ENCODE results near the gene FAHD1.
A peak's percentile ranks its signal among the peaks of the same experiment; 100 is the strongest.

Gene FAHD1

DNA sequence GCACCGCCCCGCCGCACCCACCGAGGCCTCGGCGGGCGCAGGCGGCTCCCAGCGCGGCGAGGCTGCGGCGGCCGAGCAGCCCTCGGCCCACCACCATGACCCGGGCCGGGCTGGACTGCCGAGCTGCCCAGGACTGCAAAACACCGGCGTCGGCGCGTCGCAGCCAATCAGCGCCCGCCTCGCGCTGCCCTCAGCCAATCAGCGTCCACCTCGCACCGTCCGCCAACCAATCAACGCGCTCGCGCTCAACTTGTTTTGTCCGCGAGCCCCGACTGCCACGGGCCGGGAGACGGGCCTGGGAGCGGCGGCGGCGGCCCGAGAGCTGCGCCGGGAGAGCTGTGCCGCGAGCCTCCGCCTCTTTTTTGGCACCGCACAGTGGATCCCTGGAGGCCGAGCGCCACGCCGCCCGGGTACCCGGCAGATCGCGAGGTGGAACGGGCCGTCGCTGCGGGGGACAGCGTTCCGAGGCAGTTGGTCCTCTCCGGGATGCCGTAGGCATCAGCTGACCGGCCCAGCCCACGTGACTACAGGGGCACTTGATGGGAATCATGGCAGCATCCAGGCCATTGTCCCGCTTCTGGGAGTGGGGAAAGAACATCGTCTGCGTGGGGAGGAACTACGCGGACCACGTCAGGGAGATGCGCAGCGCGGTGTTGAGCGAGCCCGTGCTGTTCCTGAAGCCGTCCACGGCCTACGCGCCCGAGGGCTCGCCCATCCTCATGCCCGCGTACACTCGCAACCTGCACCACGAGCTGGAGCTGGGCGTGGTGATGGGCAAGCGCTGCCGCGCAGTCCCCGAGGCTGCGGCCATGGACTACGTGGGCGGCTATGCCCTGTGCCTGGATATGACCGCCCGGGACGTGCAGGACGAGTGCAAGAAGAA is at the start of gene FAHD1, which contains the start of gene HAGH:
TSS of gene FAHD1 (plus strand) at position 516 of the 883 bp plus-strand sequence. CDS start at position 549, 33 bp downstream.
TSS of gene HAGH (minus strand) at position 135 of the 883 bp plus-strand sequence. CDS start at position 97, 38 bp downstream.
- DNase-seq (ENCODE audit: low read depth) = peak; percentile 92

DNA sequence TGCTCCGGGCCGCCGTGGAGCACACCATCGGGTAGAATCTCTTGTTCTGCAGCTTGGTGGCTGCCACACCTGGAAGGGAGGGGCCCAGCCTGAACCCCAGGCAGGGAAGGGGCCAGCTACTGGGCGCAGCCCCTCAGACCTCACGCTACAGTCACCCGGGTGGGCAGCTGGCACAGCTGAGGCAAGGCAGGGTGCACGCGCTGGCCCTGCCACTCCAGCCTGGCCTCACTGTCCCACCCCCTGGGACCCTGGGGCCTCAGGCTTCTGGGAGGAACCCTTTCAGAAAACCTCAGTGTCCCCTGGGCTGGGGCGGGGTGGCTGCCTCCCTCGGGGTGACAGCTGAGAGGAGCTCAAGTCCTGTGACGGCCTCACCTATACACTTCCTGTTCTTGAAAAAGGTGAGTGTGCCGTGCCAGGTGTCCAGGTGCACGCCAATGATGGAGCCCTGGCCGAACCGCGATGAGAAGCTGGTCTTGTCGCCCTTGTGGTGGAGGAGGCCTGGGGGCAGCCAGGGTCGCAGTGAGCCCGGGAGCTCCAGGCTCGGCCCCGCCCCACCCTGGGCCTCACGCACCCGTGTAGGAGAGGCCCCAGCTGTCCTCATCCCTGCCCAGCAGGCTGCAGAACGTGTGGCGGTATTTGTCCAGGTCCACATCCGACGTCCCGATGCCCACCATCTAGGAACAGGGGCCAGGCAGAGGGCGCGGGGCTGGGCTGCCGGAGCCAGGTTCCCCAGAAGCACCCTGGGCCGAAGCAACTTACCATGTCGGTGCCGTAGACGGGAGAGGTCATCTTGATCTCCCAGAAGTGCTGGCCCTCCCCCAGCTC is 49.4 kb upstream of the FAHD1 start:
- no peak for DNase-seq (ENCODE audit: low read depth)

DNA sequence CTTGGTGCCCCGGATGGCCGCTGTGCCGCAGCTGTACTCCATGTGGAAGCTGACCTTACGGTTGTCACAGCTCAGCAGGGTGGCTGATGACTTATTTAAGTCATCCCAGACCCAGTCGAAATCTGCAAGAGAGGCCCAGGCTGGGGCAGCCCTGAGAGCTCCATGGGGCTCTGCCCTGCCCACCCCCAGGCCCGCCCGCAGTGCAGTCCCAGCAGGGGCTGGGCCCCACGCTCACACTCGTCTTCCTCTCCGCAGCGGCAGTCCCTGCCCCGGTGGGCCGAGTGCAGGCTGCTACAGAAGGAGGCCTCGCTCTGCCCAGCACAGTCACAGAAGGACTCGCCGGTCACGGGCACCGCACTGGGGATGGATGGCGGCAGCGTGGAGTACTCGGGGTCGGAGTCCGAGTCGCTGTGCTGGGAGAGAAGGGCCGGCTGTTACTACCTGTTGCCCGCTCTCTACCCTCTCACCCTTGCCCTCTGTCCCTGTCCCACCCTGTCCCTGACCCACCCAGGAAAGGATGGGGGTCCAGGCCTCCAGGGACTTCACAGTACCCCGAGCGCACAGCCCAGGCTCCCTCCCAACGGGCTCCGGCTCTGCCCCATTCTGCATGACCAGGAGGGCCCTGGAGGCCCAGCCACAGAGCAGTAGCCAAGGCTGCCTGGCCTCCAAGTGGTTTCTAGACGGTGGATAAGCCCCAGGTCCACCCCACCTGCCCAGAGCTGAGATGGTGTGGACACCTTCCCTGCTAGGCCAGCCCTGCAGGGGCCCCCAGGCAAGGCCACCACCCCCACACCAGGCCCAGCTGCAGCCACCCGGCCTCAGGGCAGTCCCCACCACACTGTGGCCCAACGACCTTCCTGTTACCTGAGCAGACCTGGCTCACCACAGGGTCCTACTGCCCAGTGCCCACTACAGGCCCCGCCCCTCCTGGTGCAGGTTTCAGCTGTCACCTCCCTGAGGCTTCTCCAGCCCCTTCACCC is 48.5 kb upstream of the FAHD1 start:
- peak; percentile 7 for DNase-seq (ENCODE audit: low read depth)

DNA sequence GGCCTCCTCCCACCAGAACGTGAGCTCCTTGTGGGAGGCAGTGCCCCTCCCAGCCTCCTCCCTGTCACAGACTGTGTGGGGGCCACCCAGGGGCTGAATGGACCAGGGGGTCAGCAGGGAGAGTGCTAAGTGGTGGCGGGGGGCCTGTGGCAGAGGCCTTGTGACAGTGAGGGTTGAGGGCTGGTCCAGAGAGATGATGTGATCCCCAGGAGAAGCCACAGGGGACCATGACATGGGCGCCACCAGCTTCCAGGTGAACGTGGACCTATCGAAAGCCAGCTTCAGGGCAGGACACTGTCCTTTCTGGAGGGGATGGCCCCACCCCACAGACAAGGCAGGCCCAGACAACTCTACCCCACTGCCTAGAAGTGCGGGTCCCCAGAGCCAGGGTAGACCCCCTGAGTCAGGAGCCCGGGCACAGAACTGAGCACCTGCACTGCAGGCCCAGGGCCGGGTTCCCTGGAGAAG is 47.7 kb upstream of the FAHD1 start:
- DNase-seq (ENCODE audit: low read depth) = no peak

DNA sequence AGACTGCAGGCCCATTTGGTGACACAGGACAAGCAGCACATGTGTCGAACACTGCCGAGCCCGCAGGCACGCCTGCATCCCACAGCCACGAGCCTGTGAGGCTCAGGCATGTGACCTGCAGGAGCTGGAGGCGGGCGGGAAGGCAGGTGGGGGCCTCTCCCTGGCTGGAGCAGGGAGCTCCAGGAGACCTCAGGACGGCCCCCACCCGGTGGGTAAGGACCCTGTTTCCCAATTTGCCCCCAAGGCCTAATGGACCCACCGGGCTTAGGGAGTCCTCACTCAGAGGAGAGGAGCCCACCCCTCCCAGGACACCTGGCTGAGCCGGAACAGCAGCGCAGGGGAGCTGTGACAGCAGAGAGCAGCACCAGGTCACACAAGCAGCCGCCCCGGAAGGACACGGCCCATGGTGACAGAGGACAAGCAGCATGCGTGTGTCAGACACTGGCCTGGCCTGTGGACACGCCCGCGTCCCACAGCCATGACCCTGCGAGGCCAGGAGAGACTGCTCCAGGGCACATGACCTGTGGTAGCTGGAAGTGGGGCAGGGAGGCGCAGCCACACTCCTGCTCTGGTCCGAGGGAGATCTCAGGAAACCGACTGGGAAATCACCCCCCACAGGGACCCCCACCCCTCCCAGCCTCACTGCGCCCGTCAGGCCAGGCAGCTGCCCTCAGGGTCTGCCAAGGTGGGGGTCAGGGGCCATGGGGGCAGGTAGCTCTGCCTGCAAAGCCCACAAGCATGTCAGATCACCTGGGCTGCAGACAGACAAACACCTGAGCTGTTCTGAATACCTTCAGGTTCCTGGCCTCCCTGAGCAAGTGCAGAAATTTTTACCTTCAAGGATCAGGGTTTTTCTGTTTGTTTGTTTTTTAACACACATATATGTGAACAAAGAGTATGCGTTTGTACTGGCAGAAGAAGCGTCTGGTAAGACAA is 47.0 kb upstream of the FAHD1 start:
- no peak for DNase-seq (ENCODE audit: low read depth)

DNA sequence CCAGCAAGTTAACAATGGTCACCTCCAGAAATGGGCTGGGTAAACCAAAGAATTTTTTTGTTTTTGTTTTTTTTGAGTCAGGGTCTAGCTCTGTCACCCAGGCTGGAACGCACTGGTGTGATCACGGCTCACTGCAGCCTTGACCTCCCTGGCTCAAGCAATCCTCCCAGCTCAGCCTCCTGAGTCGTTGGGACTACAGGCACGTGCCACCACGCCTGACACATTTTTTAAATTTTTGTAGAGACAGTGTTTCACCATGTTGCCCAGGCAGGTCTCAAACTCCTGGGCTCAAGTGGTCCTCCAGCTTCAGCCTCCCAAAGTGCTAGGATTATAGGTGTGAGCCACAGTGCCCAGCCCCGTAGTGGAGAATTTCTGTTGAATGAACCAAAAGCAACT is 46.3 kb upstream of the FAHD1 start:
- DNase-seq (ENCODE audit: low read depth) = no peak

DNA sequence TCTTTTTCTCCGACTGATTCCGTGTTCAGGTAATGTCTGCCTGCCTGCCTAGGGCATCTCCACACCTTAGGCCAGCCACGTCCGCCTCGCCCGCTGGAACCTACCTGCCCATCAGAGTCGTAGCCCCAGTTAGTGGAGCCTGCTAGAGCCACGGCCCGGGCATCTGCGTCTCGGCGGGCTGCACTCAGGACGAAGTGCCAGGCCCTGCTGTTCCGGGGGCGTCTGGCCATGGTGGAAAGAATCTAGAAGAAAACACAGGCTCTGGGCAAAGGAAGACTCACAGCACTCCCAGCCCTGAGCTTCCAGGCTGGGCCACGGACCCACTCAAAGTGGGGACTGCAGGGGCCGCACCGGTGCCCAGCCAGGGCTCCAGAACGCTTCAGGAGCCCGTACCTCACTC is 45.8 kb upstream of the FAHD1 start:
- DNase-seq (ENCODE audit: low read depth) = no peak

DNA sequence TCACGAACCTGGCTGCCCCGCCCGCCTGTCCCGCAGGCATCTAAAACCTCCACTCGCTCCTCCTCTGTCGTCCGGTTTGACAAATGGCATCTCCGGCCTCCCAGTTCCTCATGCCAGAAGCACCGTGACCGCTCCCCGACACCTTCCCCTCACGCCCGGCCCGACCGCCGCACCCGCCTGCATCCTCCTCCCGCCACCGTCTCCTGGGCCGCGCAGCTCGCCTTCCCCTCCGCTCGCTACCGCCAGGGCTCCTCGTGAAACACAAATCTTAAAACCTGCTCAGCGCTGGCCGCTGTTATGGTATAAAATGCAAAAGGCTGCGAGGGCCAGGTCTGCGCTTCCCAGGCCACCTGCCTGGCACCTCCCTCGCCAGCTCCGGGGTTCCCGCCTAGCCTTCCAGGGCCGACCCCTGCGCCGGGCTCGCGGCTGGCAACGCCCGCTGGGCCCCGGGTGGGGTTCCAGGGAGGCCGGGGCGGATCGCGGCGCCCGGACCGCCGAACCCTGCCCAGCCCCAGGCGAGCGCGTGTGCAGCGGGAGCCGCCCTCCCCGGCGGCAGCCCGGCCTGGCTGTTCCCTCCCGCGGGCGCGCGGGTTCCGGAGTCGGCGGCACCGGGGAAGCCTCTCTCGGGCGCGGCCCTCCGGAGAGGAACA is 45.1 kb upstream of the FAHD1 start:
- DNase-seq (ENCODE audit: low read depth) = peak; percentile 42

DNA sequence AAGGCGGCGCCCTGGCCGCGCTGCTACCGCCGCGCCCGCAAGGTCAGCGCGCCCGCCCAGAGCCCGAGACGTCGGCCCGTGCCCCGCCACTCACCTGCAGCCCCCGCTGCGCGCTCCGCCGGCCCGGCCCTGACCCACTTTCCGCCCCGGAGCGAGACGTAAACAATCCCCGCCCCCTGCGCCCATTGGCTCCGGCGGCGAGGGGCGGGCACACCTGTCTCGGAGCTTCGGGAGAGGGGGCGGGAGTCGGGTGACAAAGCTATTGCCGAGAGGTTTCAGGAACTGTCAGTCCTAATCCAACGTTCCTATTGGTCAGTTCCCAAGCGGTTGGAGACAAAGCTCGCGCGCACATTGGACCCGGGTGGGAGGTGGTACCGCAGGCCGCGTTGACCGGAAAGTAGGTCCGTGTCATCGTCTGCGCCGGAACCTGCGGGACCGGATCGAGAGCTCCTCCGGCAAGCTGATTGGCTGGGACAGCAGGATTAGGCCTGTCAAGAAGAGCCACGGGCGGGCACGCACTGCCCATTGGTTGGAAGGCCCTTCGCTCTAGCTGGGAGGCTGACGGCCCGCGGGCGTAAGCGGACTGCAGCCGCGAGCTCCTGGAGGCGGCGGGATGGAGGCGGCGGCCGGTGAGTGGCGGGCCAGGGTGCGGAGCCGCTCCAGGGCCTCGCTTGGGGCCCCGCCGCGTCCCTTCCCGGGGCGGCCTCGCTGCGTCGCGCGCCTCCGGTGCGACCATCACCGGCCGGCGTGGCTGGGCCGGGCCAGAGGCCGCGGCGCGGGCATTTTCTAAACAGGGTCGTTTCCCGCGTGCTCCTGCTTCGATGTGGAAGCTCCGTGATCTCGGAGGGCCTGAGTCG is 44.4 kb upstream of the FAHD1 start, which contains the start of the genes NUBP2 and SPSB3:
TSS of gene NUBP2 (plus strand) at position 553 of the 857 bp plus-strand sequence. CDS start at position 614, 61 bp downstream.
TSS of gene SPSB3 (minus strand) at position 164 of the 857 bp plus-strand sequence. CDS start 1,088 bp downstream, outside the sequence.
- DNase-seq (ENCODE audit: low read depth) = peak; percentile 100

DNA sequence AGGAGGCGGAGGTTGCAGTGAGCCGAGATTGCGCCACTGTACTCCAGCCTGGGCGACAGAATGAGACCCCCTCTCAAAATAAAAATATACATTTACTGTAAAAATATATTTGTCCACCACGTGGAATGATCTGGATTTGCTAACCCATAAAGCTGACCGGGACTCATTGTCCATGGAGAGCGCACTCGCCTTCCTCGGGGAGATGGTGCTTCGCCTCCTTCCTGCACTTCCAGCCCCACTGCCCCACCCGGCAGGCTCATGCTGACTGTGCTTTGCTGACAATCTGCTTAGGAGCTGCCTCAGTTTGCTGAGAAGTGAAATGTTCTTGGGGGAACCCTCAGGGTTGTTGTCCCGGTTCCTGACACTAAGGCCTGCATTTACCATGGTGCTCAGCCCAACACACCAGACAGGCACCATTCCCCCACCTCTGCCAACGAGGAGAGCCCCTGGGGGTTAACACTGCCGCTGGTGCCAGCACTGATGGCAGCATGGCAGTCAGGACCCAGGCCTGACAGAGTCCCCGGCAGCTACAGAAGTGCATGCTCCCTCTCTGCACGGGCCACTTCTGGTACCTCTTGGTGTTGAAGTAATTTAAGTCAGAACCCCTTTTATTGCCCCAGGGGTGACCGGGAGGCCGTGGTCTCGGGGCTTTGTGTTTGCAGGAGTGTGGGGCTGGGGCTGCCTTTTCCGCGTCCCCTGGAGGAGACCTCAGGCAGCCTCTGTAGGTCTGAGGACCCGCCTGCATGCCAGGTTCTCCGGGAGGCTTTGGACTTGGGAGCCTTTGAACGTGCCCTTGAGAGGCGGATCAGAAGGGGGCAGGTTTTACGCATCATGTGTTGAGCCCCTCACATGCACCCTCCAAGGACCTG is 41.8 kb upstream of the FAHD1 start:
- DNase-seq (ENCODE audit: low read depth) = no peak

DNA sequence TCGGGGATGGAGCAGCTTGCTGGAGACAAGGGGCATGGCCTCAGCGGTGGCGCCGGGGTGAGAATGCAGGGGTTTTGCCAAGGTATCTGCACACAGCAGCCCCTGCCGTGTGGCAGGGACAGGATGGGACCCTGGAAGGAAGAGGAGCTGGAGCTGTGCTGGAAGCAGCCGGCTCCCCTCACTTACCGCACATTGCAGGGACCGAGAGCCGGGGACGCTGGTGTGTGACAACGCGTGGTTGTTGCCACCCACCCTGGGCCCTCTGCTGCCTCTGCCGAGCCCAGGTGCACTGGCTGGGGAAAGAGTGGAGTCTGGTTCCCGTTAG is 41.2 kb upstream of the FAHD1 start:
- DNase-seq (ENCODE audit: low read depth) = no peak

DNA sequence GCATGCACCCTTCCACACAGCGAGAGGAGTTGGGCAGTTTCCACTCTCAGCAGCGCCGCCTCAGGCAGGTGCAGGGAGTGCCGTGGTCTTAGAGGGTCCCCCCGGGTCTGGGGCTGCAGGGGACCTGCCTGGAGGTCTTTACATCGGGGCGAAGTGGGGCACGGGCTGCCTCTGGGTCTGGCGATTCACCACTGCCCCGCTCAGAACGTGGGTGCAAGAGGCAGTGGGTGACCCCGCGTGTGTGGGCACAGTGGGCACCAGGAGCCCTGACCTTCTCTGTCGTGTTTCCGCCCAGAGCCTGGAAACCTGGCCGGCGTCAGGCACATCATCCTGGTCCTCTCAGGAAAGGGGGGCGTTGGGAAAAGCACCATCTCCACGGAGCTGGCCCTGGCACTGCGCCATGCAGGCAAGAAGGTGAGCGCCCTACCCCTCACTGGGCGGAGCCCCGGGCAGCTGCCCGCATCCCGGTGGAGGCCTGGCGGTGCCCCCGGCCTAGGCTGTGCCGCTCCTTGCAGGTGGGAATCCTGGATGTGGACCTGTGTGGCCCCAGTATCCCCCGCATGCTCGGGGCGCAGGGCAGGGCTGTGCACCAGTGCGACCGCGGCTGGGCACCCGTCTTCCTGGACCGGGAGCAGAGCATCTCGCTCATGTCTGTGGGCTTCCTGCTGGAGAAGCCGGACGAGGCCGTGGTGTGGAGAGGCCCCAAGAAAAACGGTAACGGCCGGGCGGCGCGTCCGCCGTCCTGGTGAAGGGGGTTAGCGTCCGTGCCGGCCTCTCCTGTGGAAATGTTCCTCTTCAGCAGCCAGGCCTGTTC is 40.6 kb upstream of the FAHD1 start:
- no peak for DNase-seq (ENCODE audit: low read depth)

DNA sequence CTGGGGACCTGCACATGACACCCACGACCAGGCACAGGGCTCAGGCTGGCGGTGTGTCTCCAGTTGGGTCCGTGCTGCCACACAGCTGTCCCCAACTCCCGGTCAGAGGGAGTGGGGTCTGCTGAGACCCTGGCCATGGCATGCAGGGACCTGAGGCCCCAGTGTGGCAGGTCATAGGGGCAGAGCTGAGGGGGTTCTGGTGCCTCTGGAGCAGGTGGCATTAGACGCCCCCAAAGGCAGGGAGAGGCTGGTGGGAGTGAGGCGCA is 40.0 kb upstream of the FAHD1 start:
- no peak for DNase-seq (ENCODE audit: low read depth)

DNA sequence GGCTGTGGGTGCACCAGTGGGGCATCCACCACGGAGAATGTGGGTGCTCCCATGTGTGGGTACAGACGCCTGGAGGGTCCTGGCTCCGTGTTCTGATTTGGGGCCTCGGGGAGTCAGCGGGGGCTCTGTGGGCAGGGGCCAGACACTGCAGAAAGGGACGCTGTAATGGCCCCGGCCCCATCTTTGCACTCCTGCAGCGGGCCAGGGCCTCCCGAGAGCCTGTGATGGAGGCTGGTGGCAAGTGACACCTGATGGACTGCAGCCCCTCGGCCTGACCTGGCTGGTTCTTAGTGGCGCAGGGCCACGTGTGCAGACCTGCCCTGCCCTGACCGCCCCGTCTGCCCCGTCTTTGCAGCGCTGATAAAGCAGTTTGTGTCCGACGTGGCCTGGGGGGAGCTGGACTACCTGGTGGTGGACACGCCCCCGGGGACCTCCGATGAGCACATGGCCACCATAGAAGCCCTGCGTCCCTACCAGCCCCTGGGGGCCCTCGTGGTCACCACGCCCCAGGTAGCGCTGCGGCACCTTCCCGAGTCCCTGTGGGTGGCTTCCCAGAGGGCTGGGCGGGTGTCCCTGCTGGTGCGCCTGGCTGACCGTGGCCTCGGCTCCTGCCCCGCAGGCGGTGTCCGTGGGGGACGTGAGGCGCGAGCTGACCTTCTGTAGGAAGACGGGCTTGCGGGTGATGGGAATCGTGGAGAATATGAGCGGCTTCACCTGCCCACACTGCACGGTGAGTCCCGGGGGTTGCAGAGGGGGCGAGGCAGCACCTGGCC is 39.5 kb upstream of the FAHD1 start:
- no peak for DNase-seq (ENCODE audit: low read depth)

DNA sequence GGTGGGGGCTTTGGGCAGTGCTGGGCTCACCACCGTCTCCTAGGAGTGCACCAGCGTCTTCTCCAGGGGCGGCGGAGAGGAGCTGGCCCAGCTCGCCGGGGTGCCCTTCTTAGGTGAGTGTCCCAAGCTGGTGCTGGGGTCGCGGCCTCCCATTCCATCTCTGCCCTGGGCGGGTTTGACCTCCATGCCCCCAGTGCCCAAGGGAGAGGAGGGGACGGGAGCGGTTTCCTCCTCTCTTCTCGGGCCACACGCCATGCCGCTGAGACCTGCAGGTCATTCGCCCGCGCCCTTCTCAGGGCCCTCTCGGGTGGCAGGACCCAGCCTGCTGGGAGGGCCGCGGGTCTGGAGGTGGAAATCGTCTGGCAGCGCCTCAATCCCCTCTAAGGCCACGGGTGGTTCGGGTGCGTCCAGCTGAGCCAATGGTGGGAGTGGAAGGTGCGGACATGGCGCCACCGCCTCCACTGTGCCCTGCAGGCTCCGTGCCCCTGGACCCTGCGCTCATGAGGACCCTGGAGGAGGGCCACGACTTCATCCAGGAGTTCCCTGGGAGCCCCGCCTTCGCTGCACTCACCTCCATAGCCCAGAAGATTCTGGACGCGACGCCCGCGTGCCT is 38.8 kb upstream of the FAHD1 start:
- DNase-seq (ENCODE audit: low read depth) = no peak

DNA sequence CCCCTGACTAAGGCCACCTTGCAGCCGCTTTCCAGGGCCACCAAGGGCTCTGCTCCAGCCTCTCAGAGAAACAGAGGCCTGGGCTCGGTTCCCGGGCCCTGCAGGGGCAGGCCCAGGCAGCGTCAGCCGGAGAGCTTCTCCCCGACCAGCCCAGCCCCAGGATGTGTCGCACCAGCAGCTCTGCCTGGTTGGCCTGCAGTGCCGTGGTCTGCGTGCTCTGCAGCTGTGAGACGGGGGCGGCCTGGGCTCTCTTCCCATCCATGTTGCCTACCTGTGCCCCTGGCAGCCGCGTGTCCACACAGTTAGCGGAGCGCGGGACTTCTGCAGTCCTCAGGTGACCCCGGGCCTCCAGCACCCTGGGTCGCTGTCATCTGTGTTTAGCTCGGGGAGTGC is 38.3 kb upstream of the FAHD1 start:
- no peak for DNase-seq (ENCODE audit: low read depth)

All from EH (cell line).